Gastroesophageal sphincter (tissue), 3 donors: ENCODE data around the gene DLX3.

Source experiments
- EP300 ChIP-seq: sonication (generic); formaldehyde crosslinking; IDR thresholded peaks from one replicate; pipeline ENCODE4 v1.6.1; 2017; ENCODE audit warnings: antibody characterized with exemption, mild to moderate bottlenecking
- POLR2A ChIP-seq, 2 donors: fragments of 450-650 bp; IDR thresholded peaks; one replicate each; pipeline ENCODE4 v1.6.1; 2017; ENCODE audit warnings: antibody characterized with exemption in 2 of 2, mild to moderate bottlenecking in 2 of 2, moderate library complexity in 1 of 2
- TF ChIP-seq, protein P1 (sequence below), 4 experiments: fragments of 200-600 bp in 2 of 4; fragments of 450-650 bp in 2 of 4; sonication (generic) in 1 of 4; IDR thresholded peaks; one replicate each; pipeline ENCODE4 v1.5.1; 2017 to 2019; ENCODE audit warnings: antibody characterized with exemption in 4 of 4, mild to moderate bottlenecking in 2 of 4, moderate library complexity in 2 of 4

DNA sequence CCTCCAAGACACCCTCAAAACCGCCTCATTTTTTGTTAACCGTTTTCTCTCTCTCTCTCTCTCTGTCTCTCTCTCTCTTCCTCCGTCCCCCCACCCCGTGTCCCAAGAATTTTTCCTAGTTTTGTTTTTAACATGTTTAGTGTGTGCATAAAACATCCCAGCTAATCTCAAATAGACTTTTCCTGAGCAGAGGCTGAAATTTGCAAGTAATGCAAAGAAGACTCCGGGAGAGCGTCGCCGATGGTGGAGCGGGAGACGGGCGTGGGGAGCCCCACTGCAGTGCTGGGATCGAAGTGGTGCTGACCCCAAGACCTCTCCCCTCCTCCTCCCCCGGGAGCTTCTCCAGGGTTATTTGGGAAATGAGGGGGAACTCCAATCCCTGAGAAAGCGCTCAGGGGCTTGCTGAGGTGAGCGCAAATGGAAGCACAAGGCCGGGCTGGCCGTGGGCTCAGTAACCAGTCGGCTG lies 30.7 kb downstream of the DLX3 start:
- TF ChIP-seq, protein P1, sequence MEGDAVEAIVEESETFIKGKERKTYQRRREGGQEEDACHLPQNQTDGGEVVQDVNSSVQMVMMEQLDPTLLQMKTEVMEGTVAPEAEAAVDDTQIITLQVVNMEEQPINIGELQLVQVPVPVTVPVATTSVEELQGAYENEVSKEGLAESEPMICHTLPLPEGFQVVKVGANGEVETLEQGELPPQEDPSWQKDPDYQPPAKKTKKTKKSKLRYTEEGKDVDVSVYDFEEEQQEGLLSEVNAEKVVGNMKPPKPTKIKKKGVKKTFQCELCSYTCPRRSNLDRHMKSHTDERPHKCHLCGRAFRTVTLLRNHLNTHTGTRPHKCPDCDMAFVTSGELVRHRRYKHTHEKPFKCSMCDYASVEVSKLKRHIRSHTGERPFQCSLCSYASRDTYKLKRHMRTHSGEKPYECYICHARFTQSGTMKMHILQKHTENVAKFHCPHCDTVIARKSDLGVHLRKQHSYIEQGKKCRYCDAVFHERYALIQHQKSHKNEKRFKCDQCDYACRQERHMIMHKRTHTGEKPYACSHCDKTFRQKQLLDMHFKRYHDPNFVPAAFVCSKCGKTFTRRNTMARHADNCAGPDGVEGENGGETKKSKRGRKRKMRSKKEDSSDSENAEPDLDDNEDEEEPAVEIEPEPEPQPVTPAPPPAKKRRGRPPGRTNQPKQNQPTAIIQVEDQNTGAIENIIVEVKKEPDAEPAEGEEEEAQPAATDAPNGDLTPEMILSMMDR (IDR thresholded peaks at IDR 0.05), result no peak
- TF ChIP-seq POLR2A (IDR thresholded peaks at IDR 0.05) (no peak), EP300 (no peak)
